ENCODE measurements around the gene PPP1R10. TPM values are rescaled to one million over a fixed set of nuclear protein-coding genes. Genes with fewer than 3 reads are reported as not detected.
A peak's percentile ranks its signal among the peaks of the same experiment; 100 is the strongest.

The PPP1R10 gene
- total RNA-seq, 2 donors from 2014 or later = 36.1 to 48.1 TPM

GRCh38 chr6:30643656-30644055 is 26.6 kb upstream of the PPP1R10 start:
- intact Hi-C loops (cut with DNase I) = no loop called here
- no peak overlapping the region for H3K27ac ChIP-seq
- peaks cover 18% of the 10 kb centered on the region for H3K4me1 ChIP-seq
- WGBS, 2 donors = 97% methylated on average over 2 of the region's 2 CpGs
- no peaks in the 10 kb centered on the region for H3K27me3 ChIP-seq
- no peaks in the 10 kb centered on the region for H3K36me3 ChIP-seq (replicated peaks in 1 of 2; ENCODE audit: insufficient read depth in 1 of 2, low read depth in 2 of 2)
- TF ChIP-seq POLR2A (IDR thresholded peaks at IDR 0.05) = no peak
- no peak for TF ChIP-seq CTCF (IDR thresholded peaks at IDR 0.05)
- H3K4me3 ChIP-seq = no peak overlapping the region
- no peaks in the 10 kb centered on the region for H3K9me3 ChIP-seq
- no peak for DNase-seq
- ATAC-seq = no peak

DNA sequence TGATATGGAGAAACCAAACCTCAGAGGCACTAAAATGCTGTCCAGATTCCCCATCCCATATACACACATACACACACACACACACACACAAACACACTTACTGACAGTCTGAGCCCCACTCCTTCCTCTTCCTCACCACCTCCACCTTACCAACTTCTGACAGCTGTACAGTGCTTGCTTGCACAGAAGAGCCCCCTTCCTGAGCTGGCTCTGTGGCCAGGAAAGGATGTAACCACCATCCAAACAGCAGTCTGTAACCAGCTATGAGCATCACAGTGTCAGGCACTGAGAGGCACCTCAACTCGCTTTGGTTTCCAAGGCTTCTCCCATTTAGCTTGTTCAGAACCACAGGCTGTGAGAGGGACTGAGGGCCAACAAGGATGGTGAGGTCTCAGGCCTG is 24.0 kb upstream of the PPP1R10 start:
- Histone ChIP-seq H3K36me3 (replicated peaks in 1 of 2; ENCODE audit: insufficient read depth in 1 of 2, low read depth in 2 of 2) (no peaks in the 10 kb centered on the region), H3K4me3 (no peak overlapping the region), H3K27ac (no peak overlapping the region), H3K9me3 (no peaks in the 10 kb centered on the region), H3K4me1 (peaks cover 5% of the 10 kb centered on the region), H3K27me3 (no peaks in the 10 kb centered on the region)
- intact Hi-C loops (cut with DNase I) = no loop called here
- ATAC-seq (no peak), DNase-seq (no peak)
- TF ChIP-seq POLR2A (IDR thresholded peaks at IDR 0.05) = no peak
- no peak for TF ChIP-seq CTCF (IDR thresholded peaks at IDR 0.05)
- 83 to 88% methylated on average over 1 of the region's 1 CpG for WGBS, 2 donors

GRCh38 chr6:30640481-30640880 is 23.4 kb upstream of the PPP1R10 start:
- intact Hi-C loops (cut with DNase I) = no loop called here
- Histone ChIP-seq H3K9me3 (no peaks in the 10 kb centered on the region), H3K4me1 (no peaks in the 10 kb centered on the region), H3K27me3 (no peaks in the 10 kb centered on the region), H3K27ac (no peak overlapping the region), H3K4me3 (no peak overlapping the region), H3K36me3 (replicated peaks in 1 of 2; ENCODE audit: insufficient read depth in 1 of 2, low read depth in 2 of 2) (no peaks in the 10 kb centered on the region)
- ATAC-seq = no peak
- no peak for DNase-seq
- TF ChIP-seq CTCF (IDR thresholded peaks at IDR 0.05) (no peak), POLR2A (IDR thresholded peaks at IDR 0.05) (no peak)
- 65 to 81% methylated on average over 9 to 10 of the region's 10 CpGs for WGBS, 2 donors

DNA sequence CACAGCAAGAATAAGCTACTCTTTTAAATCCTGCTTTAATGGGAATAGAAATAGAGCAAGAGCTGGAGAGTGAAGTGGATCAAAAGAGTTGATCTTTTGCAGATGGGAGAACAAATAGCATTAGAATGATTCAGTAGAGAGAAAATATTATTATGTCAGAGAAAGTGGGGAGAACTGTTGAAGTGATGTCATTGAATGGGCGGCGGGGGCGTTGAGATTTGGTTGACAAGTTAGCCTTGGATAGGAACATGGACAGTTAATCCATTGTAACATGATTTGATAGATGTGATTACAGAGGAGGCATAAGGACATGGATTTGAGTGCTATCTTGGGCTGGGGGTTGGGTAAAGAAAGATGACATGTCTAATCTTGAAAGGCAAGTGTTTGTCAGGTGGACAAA is 18.8 kb upstream of the PPP1R10 start:
- DNase-seq (no peak), ATAC-seq (no peak)
- H3K4me3 ChIP-seq = no peak overlapping the region
- H3K36me3 ChIP-seq (replicated peaks in 1 of 2; ENCODE audit: insufficient read depth in 1 of 2, low read depth in 2 of 2) = no peaks in the 10 kb centered on the region
- H3K4me1 ChIP-seq = no peaks in the 10 kb centered on the region
- WGBS, 2 donors = 94 to 96% methylated on average over 3 of the region's 3 CpGs
- TF ChIP-seq CTCF (IDR thresholded peaks at IDR 0.05) = no peak
- TF ChIP-seq POLR2A (IDR thresholded peaks at IDR 0.05) = no peak
- H3K27ac ChIP-seq = no peak overlapping the region
- H3K9me3 ChIP-seq = no peaks in the 10 kb centered on the region
- intact Hi-C loops (cut with DNase I) = no loop called here
- H3K27me3 ChIP-seq = no peaks in the 10 kb centered on the region

- H3K4me1 ChIP-seq = peaks cover 12% of the 10 kb centered on the region
- peak; percentile 88 to 91 (median 90) for DNase-seq
- no peaks in the 10 kb centered on the region for H3K27me3 ChIP-seq
- H3K27ac ChIP-seq = peak within 1 kb of the TSS; percentile 74 to 85 (median 79)
- H3K4me3 ChIP-seq = no peak within 1 kb of the TSS
- H3K36me3 ChIP-seq (replicated peaks in 1 of 2; ENCODE audit: insufficient read depth in 1 of 2, low read depth in 2 of 2) = peaks cover 4 to 27% of the 10 kb centered on the region in 2 donors
- TF ChIP-seq POLR2A (IDR thresholded peaks at IDR 0.05) (peak; percentile 18 to 66 (median 62)), CTCF (IDR thresholded peaks at IDR 0.05) (peak in 6 of 7 experiments; percentile 7 to 54 (median 46))
- no peaks in the 10 kb centered on the region for H3K9me3 ChIP-seq
- intact Hi-C loops (cut with DNase I) = no loop called here
- ATAC-seq = peak; percentile 94
- WGBS, 2 donors = 0 to 3% methylated on average over 26 to 36 of the region's 36 CpGs
Measured at GRCh38 chr6:30626484-30627366, 9.7 kb upstream of the PPP1R10 start, which contains the start of gene ATAT1. Gene ATAT1 (plus strand): TSS chr6:30626874.

Measured in body of pancreas (tissue), 4 donors.